Measurements from ENCODE around the gene JHY.
"Not testable (repeated sequence)": the region's sequence is repeated elsewhere in the genome, so short reads cannot be mapped to it uniquely, and the experiment has no call there.

Gene JHY

DNA sequence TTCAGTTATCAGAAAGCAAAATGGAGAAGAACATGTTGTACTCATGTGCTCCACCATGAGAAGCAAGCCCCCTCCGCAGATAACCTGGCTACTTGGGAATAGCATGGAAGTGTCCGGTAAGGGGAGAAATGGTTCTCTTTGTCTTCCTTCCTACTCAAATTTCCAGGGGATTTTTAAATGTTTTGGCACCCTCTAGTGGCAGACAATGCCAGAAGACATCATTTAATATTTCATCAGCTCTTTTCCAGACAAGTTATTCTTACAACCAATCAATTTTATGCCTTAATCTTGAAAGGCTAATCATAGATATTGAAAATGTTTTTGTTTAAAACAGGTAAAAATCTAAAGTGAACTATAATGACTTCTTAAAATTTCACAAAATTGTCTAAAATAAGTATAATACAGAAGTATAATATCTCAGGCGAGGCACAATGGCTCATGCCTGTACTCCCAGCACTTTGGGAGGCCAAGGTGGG, 28.6 kb upstream of the JHY start:
- Histone ChIP-seq H3K4me3 (replicated peaks; ENCODE audit: insufficient read depth, low read length) (no peak overlapping the region), H3K27me3 (ENCODE audit: insufficient read depth, poor library complexity, severe bottlenecking) (no peaks in the 10 kb centered on the region), H3K27ac (replicated peaks) (no peak overlapping the region)
- peak in 1 of 2 experiments; percentile 64 for DNase-seq (ENCODE audit: low read depth in 1 of 2, low spot score in 1 of 2)
- TF ChIP-seq POLR2AphosphoS5 (IDR thresholded peaks at IDR 0.05; ENCODE audit: low read depth) (no peak), SPI1 (IDR thresholded peaks at IDR 0.05; ENCODE audit: borderline replicate concordance, low read depth) (no peak), GABPA (IDR thresholded peaks at IDR 0.05; ENCODE audit: low read depth) (no peak)
- TF ChIP-seq, protein P1, sequence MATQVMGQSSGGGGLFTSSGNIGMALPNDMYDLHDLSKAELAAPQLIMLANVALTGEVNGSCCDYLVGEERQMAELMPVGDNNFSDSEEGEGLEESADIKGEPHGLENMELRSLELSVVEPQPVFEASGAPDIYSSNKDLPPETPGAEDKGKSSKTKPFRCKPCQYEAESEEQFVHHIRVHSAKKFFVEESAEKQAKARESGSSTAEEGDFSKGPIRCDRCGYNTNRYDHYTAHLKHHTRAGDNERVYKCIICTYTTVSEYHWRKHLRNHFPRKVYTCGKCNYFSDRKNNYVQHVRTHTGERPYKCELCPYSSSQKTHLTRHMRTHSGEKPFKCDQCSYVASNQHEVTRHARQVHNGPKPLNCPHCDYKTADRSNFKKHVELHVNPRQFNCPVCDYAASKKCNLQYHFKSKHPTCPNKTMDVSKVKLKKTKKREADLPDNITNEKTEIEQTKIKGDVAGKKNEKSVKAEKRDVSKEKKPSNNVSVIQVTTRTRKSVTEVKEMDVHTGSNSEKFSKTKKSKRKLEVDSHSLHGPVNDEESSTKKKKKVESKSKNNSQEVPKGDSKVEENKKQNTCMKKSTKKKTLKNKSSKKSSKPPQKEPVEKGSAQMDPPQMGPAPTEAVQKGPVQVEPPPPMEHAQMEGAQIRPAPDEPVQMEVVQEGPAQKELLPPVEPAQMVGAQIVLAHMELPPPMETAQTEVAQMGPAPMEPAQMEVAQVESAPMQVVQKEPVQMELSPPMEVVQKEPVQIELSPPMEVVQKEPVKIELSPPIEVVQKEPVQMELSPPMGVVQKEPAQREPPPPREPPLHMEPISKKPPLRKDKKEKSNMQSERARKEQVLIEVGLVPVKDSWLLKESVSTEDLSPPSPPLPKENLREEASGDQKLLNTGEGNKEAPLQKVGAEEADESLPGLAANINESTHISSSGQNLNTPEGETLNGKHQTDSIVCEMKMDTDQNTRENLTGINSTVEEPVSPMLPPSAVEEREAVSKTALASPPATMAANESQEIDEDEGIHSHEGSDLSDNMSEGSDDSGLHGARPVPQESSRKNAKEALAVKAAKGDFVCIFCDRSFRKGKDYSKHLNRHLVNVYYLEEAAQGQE (IDR thresholded peaks at IDR 0.05; ENCODE audit: insufficient replicate concordance, low read depth) = no peak
- TF ChIP-seq, protein P2, sequence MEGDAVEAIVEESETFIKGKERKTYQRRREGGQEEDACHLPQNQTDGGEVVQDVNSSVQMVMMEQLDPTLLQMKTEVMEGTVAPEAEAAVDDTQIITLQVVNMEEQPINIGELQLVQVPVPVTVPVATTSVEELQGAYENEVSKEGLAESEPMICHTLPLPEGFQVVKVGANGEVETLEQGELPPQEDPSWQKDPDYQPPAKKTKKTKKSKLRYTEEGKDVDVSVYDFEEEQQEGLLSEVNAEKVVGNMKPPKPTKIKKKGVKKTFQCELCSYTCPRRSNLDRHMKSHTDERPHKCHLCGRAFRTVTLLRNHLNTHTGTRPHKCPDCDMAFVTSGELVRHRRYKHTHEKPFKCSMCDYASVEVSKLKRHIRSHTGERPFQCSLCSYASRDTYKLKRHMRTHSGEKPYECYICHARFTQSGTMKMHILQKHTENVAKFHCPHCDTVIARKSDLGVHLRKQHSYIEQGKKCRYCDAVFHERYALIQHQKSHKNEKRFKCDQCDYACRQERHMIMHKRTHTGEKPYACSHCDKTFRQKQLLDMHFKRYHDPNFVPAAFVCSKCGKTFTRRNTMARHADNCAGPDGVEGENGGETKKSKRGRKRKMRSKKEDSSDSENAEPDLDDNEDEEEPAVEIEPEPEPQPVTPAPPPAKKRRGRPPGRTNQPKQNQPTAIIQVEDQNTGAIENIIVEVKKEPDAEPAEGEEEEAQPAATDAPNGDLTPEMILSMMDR (IDR thresholded peaks at IDR 0.05; ENCODE audit: insufficient read depth, low read length) = peak; percentile 62

DNA sequence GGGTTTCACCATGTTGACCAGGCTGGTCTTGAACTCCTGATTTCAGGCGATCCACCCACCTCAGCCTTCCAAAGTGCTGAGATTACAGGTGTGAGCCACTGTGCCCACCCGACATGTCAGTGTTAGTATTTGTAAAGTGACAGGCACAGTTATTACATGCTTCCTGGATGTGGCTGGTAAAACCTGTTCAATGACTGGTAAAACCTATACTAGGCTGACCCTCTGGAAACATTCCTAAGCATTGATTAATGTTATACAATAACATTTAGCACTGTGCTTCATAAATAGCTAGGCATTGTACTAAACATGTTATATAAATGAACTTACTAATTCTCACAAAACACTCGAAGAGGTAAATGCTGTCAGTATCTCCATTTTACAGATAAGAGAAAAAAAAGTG, 20.9 kb upstream of the JHY start:
- no peak overlapping the region for H3K4me3 ChIP-seq (replicated peaks; ENCODE audit: insufficient read depth, low read length)
- H3K27ac ChIP-seq (replicated peaks) = no peak overlapping the region
- TF ChIP-seq POLR2AphosphoS5 (IDR thresholded peaks at IDR 0.05; ENCODE audit: low read depth) = no peak
- TF ChIP-seq, protein P1 (IDR thresholded peaks at IDR 0.05; ENCODE audit: insufficient replicate concordance, low read depth) = no peak
- no peak for TF ChIP-seq GABPA (IDR thresholded peaks at IDR 0.05; ENCODE audit: low read depth)
- TF ChIP-seq, protein P2 (IDR thresholded peaks at IDR 0.05; ENCODE audit: insufficient read depth, low read length) = no peak
- TF ChIP-seq SPI1 (IDR thresholded peaks at IDR 0.05; ENCODE audit: borderline replicate concordance, low read depth) = no peak
- DNase-seq (ENCODE audit: low read depth in 1 of 2, low spot score in 1 of 2) = no peak
- peaks cover 3% of the 10 kb centered on the region for H3K27me3 ChIP-seq (ENCODE audit: insufficient read depth, poor library complexity, severe bottlenecking)

DNA sequence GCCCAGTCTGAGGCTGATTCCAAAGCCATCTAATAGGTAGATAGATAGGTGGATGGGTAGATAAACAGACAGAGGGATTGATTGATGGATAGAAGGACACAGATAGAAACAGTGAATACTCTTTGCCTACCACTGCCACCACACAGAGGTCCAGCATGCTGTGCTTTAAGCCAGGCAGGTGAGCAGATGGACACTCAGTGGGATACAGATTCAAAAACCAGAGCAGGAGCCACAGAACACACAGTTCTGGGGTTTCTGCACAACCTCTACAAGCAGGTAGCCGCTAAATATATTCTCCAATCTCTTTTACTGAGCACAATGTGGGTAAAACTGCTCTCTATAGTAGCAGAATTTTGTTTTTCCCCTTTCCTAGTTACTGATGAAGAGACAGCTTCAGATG, 20.5 kb upstream of the JHY start:
- no peak overlapping the region for H3K27ac ChIP-seq (replicated peaks)
- TF ChIP-seq, protein P2 (IDR thresholded peaks at IDR 0.05; ENCODE audit: insufficient read depth, low read length) = no peak
- TF ChIP-seq SPI1 (IDR thresholded peaks at IDR 0.05; ENCODE audit: borderline replicate concordance, low read depth) (no peak), POLR2AphosphoS5 (IDR thresholded peaks at IDR 0.05; ENCODE audit: low read depth) (no peak), GABPA (IDR thresholded peaks at IDR 0.05; ENCODE audit: low read depth) (no peak)
- TF ChIP-seq, protein P1 (IDR thresholded peaks at IDR 0.05; ENCODE audit: insufficient replicate concordance, low read depth) = no peak
- DNase-seq (ENCODE audit: low read depth in 1 of 2, low spot score in 1 of 2) = no peak

DNA sequence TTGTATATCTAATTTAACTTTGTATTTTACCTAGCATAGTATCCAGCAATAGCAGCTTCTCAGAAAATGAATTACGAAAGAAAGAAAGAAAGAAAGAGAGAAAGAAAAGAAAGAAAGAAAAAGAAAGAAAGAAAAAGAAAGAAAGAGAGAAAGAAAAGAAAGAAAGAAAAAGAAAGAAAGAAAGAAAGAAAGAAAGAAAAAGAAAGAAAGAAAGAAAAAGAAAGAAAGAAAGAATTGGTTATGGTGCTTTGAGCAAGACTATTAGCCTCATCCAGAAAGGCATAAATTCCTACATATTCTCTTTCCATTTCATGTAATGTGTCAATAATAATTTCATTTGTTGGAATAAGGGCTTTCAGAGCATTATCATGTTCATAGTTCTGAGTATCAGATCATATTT, 19.4 kb upstream of the JHY start:
- H3K27me3 ChIP-seq (ENCODE audit: insufficient read depth, poor library complexity, severe bottlenecking); H3K27ac ChIP-seq (replicated peaks); DNase-seq (ENCODE audit: low read depth in 1 of 2, low spot score in 1 of 2); H3K4me3 ChIP-seq (replicated peaks; ENCODE audit: insufficient read depth, low read length): not testable (repeated sequence)

More for the DNA sequence above, 20.5 kb upstream of the JHY start:
- Histone ChIP-seq H3K27me3 (ENCODE audit: insufficient read depth, poor library complexity, severe bottlenecking) (peaks cover 3% of the 10 kb centered on the region), H3K4me3 (replicated peaks; ENCODE audit: insufficient read depth, low read length) (no peak overlapping the region)

Data from HL-60 (cell line).